Neuronal stem cell (in vitro differentiated cells): ENCODE results near the gene TAF6.
A peak's percentile ranks its signal among the peaks of the same experiment; 100 is the strongest.

Experiments
- DNase-seq: peaks from one replicate; pipeline ENCODE4 v3.0.0-alpha.2; 2013; ENCODE audit warnings: low spot score
- H2AFZ ChIP-seq: one replicate; pipeline ENCODE4 v1.6.1; 2013; ENCODE audit warnings: mild to moderate bottlenecking, low read length, inconsistent platforms
- H2AK5ac ChIP-seq: 2 replicates; pipeline ENCODE4 v1.6.1; 2013; ENCODE audit warnings: low read depth, mild to moderate bottlenecking, inconsistent platforms, low read length, moderate library complexity, mixed read lengths
- H2BK120ac ChIP-seq: 2 replicates; pipeline ENCODE4 v1.6.1; 2013; ENCODE audit warnings: low read depth, mild to moderate bottlenecking, inconsistent platforms, low read length, moderate library complexity, mixed read lengths
- H2BK12ac ChIP-seq: one replicate; pipeline ENCODE4 v1.6.1; 2013; ENCODE audit warnings: low read length, inconsistent platforms
- H2BK15ac ChIP-seq: 2 replicates; pipeline ENCODE4 v1.6.1; 2013; ENCODE audit warnings: mild to moderate bottlenecking, low read length, inconsistent platforms, mixed read lengths
- H2BK5ac ChIP-seq: one replicate; pipeline ENCODE4 v1.6.1; 2013; ENCODE audit warnings: inconsistent platforms, mild to moderate bottlenecking, low read length, moderate library complexity
- H3K14ac ChIP-seq: one replicate; pipeline ENCODE4 v1.6.1; 2013; ENCODE audit warnings: low read length, inconsistent platforms
- H3K18ac ChIP-seq: 2 replicates; pipeline ENCODE4 v1.6.1; 2013; ENCODE audit warnings: low read length, inconsistent platforms
- H3K23ac ChIP-seq: 2 replicates; pipeline ENCODE4 v1.6.1; 2013; ENCODE audit warnings: low read depth, mild to moderate bottlenecking, mixed read lengths, low read length, inconsistent platforms; ENCODE audit not compliant: poor library complexity
- H3K27ac ChIP-seq: replicated peaks from 3 replicates; pipeline ENCODE4 v1.5.1; 2013; ENCODE audit warnings: low read length, inconsistent platforms
- H3K27me3 ChIP-seq, 3 experiments: 2 replicates each; pipeline ENCODE4 v1.6.1; 2013; ENCODE audit warnings: low read length in 3 of 3, mild to moderate bottlenecking in 2 of 3, inconsistent platforms in 1 of 3, low read depth in 1 of 3, mixed read lengths in 1 of 3, moderate library complexity in 1 of 3; ENCODE audit not compliant: control insufficient read depth in 3 of 3, insufficient read depth in 3 of 3
- H3K36me3 ChIP-seq, 2 donors: replicated peaks in 1 of 2; 2 replicates each; pipeline ENCODE4 v1.6.1; 2013; ENCODE audit warnings: low read length in 2 of 2; ENCODE audit not compliant: control insufficient read depth in 2 of 2, insufficient read depth in 2 of 2
- H3K4ac ChIP-seq: 2 replicates; pipeline ENCODE4 v1.6.1; 2013; ENCODE audit warnings: inconsistent platforms, mild to moderate bottlenecking, low read length, moderate library complexity
- H3K4me1 ChIP-seq, 2 donors: 1 replicate in 1 of 2; 2 replicates in 1 of 2; pipeline ENCODE4 v1.6.1; 2013; ENCODE audit warnings: low read length in 2 of 2, low read depth in 1 of 2; ENCODE audit not compliant: control insufficient read depth in 2 of 2, insufficient read depth in 1 of 2
- H3K4me2 ChIP-seq: one replicate; pipeline ENCODE4 v1.6.1; 2013; ENCODE audit warnings: mild to moderate bottlenecking, low read length, inconsistent platforms; ENCODE audit not compliant: insufficient read depth, poor library complexity, severe bottlenecking
- H3K4me3 ChIP-seq, 2 donors: 2 replicates each; pipeline ENCODE4 v1.5.1; 2013; ENCODE audit warnings: low read length in 2 of 2, mild to moderate bottlenecking in 2 of 2, inconsistent platforms in 1 of 2, moderate library complexity in 1 of 2
- H3K79me1 ChIP-seq: one replicate; pipeline ENCODE4 v1.6.1; 2013; ENCODE audit warnings: low read depth, mild to moderate bottlenecking, inconsistent platforms, low read length, moderate library complexity
- H3K9ac ChIP-seq: one replicate; pipeline ENCODE4 v1.6.1; 2013; ENCODE audit warnings: mild to moderate bottlenecking, low read depth, low read length, inconsistent platforms; ENCODE audit not compliant: poor library complexity
- H3K9me3 ChIP-seq, 2 donors: replicated peaks in 1 of 2; 2 replicates each; pipeline versions ENCODE3 to v1.6.1; 2013; ENCODE audit warnings: low read length in 2 of 2, mild to moderate bottlenecking in 2 of 2, inconsistent platforms in 1 of 2, low read depth in 1 of 2, mixed read lengths in 1 of 2, moderate library complexity in 1 of 2; ENCODE audit not compliant: control insufficient read depth in 2 of 2, insufficient read depth in 1 of 2
- H4K8ac ChIP-seq: one replicate; pipeline ENCODE4 v1.6.1; 2013; ENCODE audit warnings: low read depth, mild to moderate bottlenecking, inconsistent platforms, low read length, moderate library complexity
- H4K91ac ChIP-seq: one replicate; pipeline ENCODE4 v1.6.1; 2013; ENCODE audit warnings: low read length, low read depth, mild to moderate bottlenecking, inconsistent platforms; ENCODE audit not compliant: poor library complexity
- WGBS, 2 donors: extraction: QIAGEN DNeasy Blood & Tissue Kit; methylation state at CpG; one replicate each; pipeline ENCODE4 v1.1.7; 2013; ENCODE audit warnings: missing lambda C conversion rate in 2 of 2, mixed read lengths in 1 of 2; ENCODE audit not compliant: insufficient read length in 2 of 2, insufficient replicate concordance in 1 of 2; ENCODE audit errors: extremely low coverage in 2 of 2; 5-methylcytosine and 5-hydroxymethylcytosine counted together
- small RNA-seq: library from polyadenylated mRNA; stranded (forward); fragments of <200 nt; extraction: miRNeasy Mini kit (QIAGEN cat#:217004); gene quantifications from one replicate; pipeline ENCODE3, GENCODE V24; 2013; ENCODE audit not compliant: insufficient read depth

The TAF6 gene

DNA sequence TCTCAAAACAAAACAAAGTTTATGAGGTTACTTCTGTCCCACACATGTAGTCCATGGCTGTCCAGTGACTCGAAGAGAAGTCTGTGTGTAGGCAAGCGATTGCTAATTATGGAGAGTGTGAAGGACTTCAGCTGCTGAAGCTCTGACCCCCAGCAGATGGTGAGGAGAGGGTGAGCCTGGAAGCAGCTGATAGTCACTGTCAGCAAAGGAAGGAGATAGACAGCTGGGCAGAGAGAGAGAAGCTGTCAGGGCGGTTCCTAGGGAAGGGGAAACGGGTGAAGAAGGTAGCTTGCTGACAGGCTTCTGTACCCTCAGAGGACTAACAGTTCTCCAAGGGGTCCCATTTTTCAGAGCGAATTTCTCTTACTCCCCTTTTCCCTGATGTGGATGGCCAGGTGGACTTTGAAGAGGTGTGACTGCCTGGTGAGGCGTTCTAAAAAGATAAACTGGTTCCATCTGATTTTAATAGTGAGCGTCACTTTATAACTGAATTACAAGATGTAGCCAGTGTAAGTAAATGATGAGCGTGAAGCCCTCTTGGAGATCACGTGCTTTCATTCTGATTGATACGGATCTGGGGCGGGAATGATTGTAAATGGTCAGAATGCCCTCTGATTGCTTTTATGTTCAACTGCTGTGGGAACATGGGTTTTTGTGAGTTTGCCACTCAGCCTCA is 57.5 kb downstream of the TAF6 start:
- no CpG with 5 or more reads among the region's 11 CpGs for WGBS, 2 donors
- Histone ChIP-seq H3K27ac (no peak overlapping the region), H3K14ac (no peak overlapping the region), H3K4ac (no peak overlapping the region), H3K4me1 (no peaks in the 10 kb centered on the region), H3K4me2 (no peak overlapping the region), H2AFZ (no peak overlapping the region), H2BK120ac (no peak overlapping the region), H3K9ac (no peak overlapping the region), H2BK12ac (no peak overlapping the region), H2BK5ac (no peak overlapping the region), H3K27me3 (no peaks in the 10 kb centered on the region), H4K91ac (no peak overlapping the region), H2BK15ac (no peak overlapping the region), H3K23ac (peak overlapping the region; percentile 9), H4K8ac (no peak overlapping the region), H2AK5ac (no peak overlapping the region), H3K9me3 (peaks cover 0 to 3% of the 10 kb centered on the region in 2 donors), H3K18ac (no peak overlapping the region), H3K36me3 (peaks cover 43 to 89% of the 10 kb centered on the region in 2 donors), H3K79me1 (no peaks in the 10 kb centered on the region), H3K4me3 (no peak overlapping the region)
- no peak for DNase-seq

DNA sequence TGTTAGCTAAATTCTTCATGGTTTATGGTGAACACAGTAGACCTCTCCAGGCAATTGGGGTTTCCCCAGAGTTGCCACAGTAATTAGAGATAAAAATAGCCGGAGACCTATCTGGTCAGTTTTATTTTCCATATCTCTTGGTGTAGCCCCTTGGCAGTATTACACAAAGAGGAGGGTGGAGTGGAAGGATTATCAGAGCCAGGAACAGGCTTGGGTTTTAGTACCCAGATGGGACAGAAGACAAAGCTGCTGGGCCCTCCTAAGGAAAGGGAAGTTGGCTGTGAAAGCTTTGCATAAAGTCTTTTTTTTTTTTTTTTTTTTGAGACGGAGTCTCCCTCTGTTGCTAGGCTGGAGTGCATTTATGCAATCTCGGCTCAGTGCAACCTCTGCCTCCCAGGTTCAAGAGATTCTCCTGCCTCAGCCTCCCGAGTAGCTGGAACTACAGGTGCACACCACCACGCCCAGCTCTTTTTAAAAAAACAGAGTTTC is 59.9 kb downstream of the TAF6 start:
- no peak for DNase-seq
- no peaks in the 10 kb centered on the region for H3K27me3 ChIP-seq
- H3K36me3 ChIP-seq: peaks cover 33 to 80% of the 10 kb centered on the region in 2 donors

More for the DNA sequence above, 59.9 kb downstream of the TAF6 start:
- Histone ChIP-seq H3K9me3 (peaks cover 0 to 2% of the 10 kb centered on the region in 2 donors), H3K23ac (no peak overlapping the region), H3K4me1 (no peaks in the 10 kb centered on the region), H2BK5ac (no peak overlapping the region), H3K9ac (no peak overlapping the region), H3K79me1 (no peaks in the 10 kb centered on the region), H3K27ac (no peak overlapping the region), H2BK15ac (no peak overlapping the region), H2AK5ac (no peak overlapping the region), H3K4ac (no peak overlapping the region), H4K8ac (no peak overlapping the region), H2AFZ (no peak overlapping the region), H3K4me2 (no peak overlapping the region), H4K91ac (no peak overlapping the region), H3K18ac (no peak overlapping the region), H2BK120ac (no peak overlapping the region), H3K14ac (no peak overlapping the region), H3K4me3 (no peak overlapping the region), H2BK12ac (no peak overlapping the region)
- no CpG with 5 or more reads among the region's 5 CpGs for WGBS, 2 donors

Small RNAs within 50 kb of the gene (small RNA-seq; reads per million reads assigned to genes)
- gene MIR106B (4,127 reads per million, percentile 100 among the genes with 10 or more reads in this experiment), gene MIR25 (59,943 reads per million, percentile 100 among the genes with 10 or more reads in this experiment), gene MIR93 (20,973 reads per million, percentile 100 among the genes with 10 or more reads in this experiment)
